ENCODE results near the gene APPL2.

Gene APPL2

GRCh38 chr12:105157606-105158005, 78.4 kb downstream of the APPL2 start:
- no peak for DNase-seq (ENCODE audit: low read depth, low spot score)
- POLR2A ChIA-PET = no interaction called here

GRCh38 chr12:105156260-105156659, 79.7 kb downstream of the APPL2 start:
- no peak overlapping the region for H3K4me3 ChIP-seq (ENCODE audit: low read depth, low read length)
- no peak for DNase-seq (ENCODE audit: low read depth, low spot score)
- CTCF ChIA-PET = no interaction called here
- TF ChIP-seq, protein P1, sequence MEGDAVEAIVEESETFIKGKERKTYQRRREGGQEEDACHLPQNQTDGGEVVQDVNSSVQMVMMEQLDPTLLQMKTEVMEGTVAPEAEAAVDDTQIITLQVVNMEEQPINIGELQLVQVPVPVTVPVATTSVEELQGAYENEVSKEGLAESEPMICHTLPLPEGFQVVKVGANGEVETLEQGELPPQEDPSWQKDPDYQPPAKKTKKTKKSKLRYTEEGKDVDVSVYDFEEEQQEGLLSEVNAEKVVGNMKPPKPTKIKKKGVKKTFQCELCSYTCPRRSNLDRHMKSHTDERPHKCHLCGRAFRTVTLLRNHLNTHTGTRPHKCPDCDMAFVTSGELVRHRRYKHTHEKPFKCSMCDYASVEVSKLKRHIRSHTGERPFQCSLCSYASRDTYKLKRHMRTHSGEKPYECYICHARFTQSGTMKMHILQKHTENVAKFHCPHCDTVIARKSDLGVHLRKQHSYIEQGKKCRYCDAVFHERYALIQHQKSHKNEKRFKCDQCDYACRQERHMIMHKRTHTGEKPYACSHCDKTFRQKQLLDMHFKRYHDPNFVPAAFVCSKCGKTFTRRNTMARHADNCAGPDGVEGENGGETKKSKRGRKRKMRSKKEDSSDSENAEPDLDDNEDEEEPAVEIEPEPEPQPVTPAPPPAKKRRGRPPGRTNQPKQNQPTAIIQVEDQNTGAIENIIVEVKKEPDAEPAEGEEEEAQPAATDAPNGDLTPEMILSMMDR (IDR thresholded peaks at IDR 0.05; ENCODE audit: insufficient read depth, low read length, missing control alignments) = no peak
- POLR2A ChIA-PET = no interaction called here

More at GRCh38 chr12:105157606-105158005, 78.4 kb downstream of the APPL2 start:
- TF ChIP-seq, protein P1 (IDR thresholded peaks at IDR 0.05; ENCODE audit: insufficient read depth, low read length, missing control alignments) = no peak
- CTCF ChIA-PET = no interaction called here
- H3K4me3 ChIP-seq (ENCODE audit: low read depth, low read length) = no peak overlapping the region

DNA sequence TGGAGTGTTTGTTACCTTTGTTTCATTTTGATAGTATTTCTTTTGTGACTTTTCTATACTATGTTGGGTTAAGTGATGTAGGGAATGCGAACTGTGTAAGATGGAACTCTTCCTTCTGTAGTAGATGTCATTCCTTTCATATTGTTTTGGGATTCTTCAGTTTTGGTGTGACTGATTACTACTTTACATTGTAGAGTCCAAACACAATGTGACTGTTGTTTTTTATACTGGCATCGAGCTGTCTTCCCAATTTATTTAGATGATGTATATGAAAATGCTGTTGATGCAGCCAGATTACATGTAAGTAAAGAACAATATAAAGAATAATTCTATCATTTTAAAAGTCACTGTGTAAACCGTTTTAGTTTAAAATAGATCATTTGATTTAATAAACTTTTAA, 93.7 kb downstream of the APPL2 start:
- ChIA-PET POLR2A (no interaction called here), CTCF (no interaction called here)
- H3K4me3 ChIP-seq (ENCODE audit: low read depth, low read length) = no peak overlapping the region
- DNase-seq (ENCODE audit: low read depth, low spot score) = no peak
- TF ChIP-seq, protein P1 (IDR thresholded peaks at IDR 0.05; ENCODE audit: insufficient read depth, low read length, missing control alignments) = no peak

DNA sequence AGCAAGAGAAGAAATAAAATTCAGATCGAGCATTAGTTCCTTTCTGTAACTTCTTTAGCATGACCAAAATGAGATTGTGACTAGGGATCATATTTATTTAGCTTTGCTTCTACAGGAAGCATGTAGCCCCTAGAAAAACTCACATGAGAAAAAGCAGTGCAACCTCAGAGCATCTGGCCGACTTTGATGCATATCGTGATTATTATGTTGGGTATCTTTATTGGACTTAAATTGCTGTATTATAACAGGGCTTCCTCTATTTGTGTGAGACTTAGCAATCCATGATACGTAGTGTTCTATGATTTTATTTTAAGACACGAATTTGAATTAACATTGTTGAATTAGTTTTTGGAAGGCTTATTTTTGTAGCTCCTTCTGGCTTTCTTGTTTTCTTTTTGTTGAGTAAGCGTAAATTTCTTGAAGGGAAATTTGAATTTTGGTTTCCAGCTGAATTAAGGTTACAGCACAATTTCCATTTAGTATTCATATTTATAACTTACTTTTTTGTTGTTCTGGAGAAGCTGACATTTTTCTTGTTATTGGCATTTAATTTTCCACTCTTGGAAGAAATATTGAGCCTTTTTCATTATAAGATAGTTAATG, 94.6 kb downstream of the APPL2 start:
- H3K4me3 ChIP-seq (ENCODE audit: low read depth, low read length) = no peak overlapping the region
- CTCF ChIA-PET = no interaction called here
- TF ChIP-seq, protein P1 (IDR thresholded peaks at IDR 0.05; ENCODE audit: insufficient read depth, low read length, missing control alignments) = no peak
- DNase-seq (ENCODE audit: low read depth, low spot score) = no peak
- POLR2A ChIA-PET = no interaction called here

DNA sequence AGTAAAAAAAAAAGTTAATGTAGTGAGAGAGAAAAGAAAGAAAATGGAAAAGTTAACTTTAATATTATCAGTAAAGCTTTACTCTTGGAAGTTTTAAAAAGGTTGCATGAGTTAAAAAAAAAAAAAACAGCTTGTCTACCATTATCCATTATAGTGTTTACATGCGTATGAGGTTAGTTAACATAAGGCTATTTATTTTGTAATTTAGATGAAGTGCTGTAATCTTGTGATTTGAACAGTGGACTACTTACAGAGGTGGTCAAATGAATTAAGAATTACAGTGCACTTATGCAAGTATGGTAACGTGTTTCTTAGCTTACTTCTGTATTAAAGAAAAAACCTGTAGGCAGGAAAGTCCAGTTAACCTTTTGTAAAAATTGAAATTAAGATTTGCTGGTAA, 97.7 kb downstream of the APPL2 start:
- POLR2A ChIA-PET = no interaction called here
- DNase-seq (ENCODE audit: low read depth, low spot score) = no peak
- TF ChIP-seq, protein P1 (IDR thresholded peaks at IDR 0.05; ENCODE audit: insufficient read depth, low read length, missing control alignments) = no peak
- CTCF ChIA-PET = no interaction called here
- no peak overlapping the region for H3K4me3 ChIP-seq (ENCODE audit: low read depth, low read length)

Measured in AG04449 (cell line).